ENCODE results near the gene MCF2L2. TPM values are rescaled to one million over a fixed set of nuclear protein-coding genes. Genes with fewer than 3 reads are reported as not detected.

The MCF2L2 gene
- total RNA-seq, 3 donors from 2014 or later = 0.84 to 2.7 (median 1.1) TPM

- no peak for TF ChIP-seq CTCF (IDR thresholded peaks at IDR 0.05)
- peak; percentile 52 for ATAC-seq
- H3K36me3 ChIP-seq (ENCODE audit: low read depth) = no peaks in the 10 kb centered on the region
- H3K9me3 ChIP-seq = no peaks in the 10 kb centered on the region
- intact Hi-C loops (cut with DNase I, micrococcal nuclease) = no loop called here
- H3K4me3 ChIP-seq = no peak overlapping the region
- H3K4me1 ChIP-seq (ENCODE audit: low read depth) = no peaks in the 10 kb centered on the region
- peak in 1 of 3 donors; percentile 64 for DNase-seq
Observed at GRCh38 chr3:183298701-183299153, 129.7 kb downstream of the MCF2L2 start.

- Histone ChIP-seq H3K4me1 (ENCODE audit: low read depth) (no peaks in the 10 kb centered on the region), H3K9me3 (no peaks in the 10 kb centered on the region), H3K36me3 (ENCODE audit: low read depth) (no peaks in the 10 kb centered on the region), H3K4me3 (no peak overlapping the region)
- ATAC-seq (no peak), DNase-seq (no peak)
- TF ChIP-seq CTCF (IDR thresholded peaks at IDR 0.05) = no peak
- intact Hi-C loops (cut with DNase I, micrococcal nuclease) = no loop called here
Observed at GRCh38 chr3:183296944-183297343, 131.5 kb downstream of the MCF2L2 start.

- intact Hi-C loops (cut with DNase I, micrococcal nuclease) = no loop called here
- ATAC-seq (no peak), DNase-seq (no peak)
- Histone ChIP-seq H3K36me3 (ENCODE audit: low read depth) (no peaks in the 10 kb centered on the region), H3K9me3 (no peaks in the 10 kb centered on the region), H3K4me3 (no peak overlapping the region), H3K4me1 (ENCODE audit: low read depth) (no peaks in the 10 kb centered on the region)
- no peak for TF ChIP-seq CTCF (IDR thresholded peaks at IDR 0.05)
Observed at GRCh38 chr3:183295211-183295610, 133.2 kb downstream of the MCF2L2 start.

GRCh38 chr3:183293966-183294365, 134.5 kb downstream of the MCF2L2 start:
- TF ChIP-seq CTCF (IDR thresholded peaks at IDR 0.05) = no peak
- no peaks in the 10 kb centered on the region for H3K9me3 ChIP-seq
- DNase-seq (no peak), ATAC-seq (no peak)
- H3K36me3 ChIP-seq (ENCODE audit: low read depth) = no peaks in the 10 kb centered on the region
- intact Hi-C loops (cut with DNase I, micrococcal nuclease) = no loop called here
- no peak overlapping the region for H3K4me3 ChIP-seq
- H3K4me1 ChIP-seq (ENCODE audit: low read depth) = no peaks in the 10 kb centered on the region

- no peaks in the 10 kb centered on the region for H3K36me3 ChIP-seq (ENCODE audit: low read depth)
- H3K4me3 ChIP-seq = no peak overlapping the region
- H3K4me1 ChIP-seq (ENCODE audit: low read depth) = no peaks in the 10 kb centered on the region
- TF ChIP-seq CTCF (IDR thresholded peaks at IDR 0.05) = no peak
- DNase-seq (no peak), ATAC-seq (peak; percentile 72)
- intact Hi-C loops (cut with DNase I, micrococcal nuclease) = no loop called here
- no peaks in the 10 kb centered on the region for H3K9me3 ChIP-seq
Observed at GRCh38 chr3:183291497-183292031, 136.9 kb downstream of the MCF2L2 start.

- Histone ChIP-seq H3K4me3 (no peak overlapping the region), H3K36me3 (ENCODE audit: low read depth) (no peaks in the 10 kb centered on the region), H3K9me3 (no peaks in the 10 kb centered on the region), H3K4me1 (ENCODE audit: low read depth) (peaks cover 10% of the 10 kb centered on the region)
- intact Hi-C loops (cut with DNase I, micrococcal nuclease) = no loop called here
- ATAC-seq (no peak), DNase-seq (no peak)
- no peak for TF ChIP-seq CTCF (IDR thresholded peaks at IDR 0.05)
Observed at GRCh38 chr3:183290216-183290615, 138.2 kb downstream of the MCF2L2 start.
